ENCODE measurements around the gene CLPSL2. TPM values are rescaled to one million over a fixed set of nuclear protein-coding genes. Genes with fewer than 3 reads are reported as not detected.
A peak's percentile ranks its signal among the peaks of the same experiment; 100 is the strongest.

CLPSL2 gene
- total RNA-seq, 1 donor from 2014 or later, result not detected

GRCh38 chr6:35801148-35801547 lies 24.8 kb downstream of the CLPSL2 start:
- peaks cover 4% of the 10 kb centered on the region for H3K4me1 ChIP-seq (ENCODE audit: insufficient read depth, low read length)
- H3K79me2 ChIP-seq (ENCODE audit: insufficient read depth, low read length), result no peaks in the 10 kb centered on the region
- no peak for DNase-seq (ENCODE audit: low read depth)
- no peaks in the 10 kb centered on the region for H3K9me3 Mint-ChIP-seq (ENCODE audit: unreplicated experiment)
- H3K4me2 ChIP-seq (ENCODE audit: low read length), result no peak overlapping the region
- TF ChIP-seq EZH2 (IDR thresholded peaks at IDR 0.05; ENCODE audit: insufficient read depth, low read length) (no peak), CTCF (IDR thresholded peaks at IDR 0.05; ENCODE audit: insufficient read depth, low read depth, low read length) (no peak)
- H3K36me3 ChIP-seq (ENCODE audit: insufficient read depth, low read length), result no peaks in the 10 kb centered on the region
- no peak overlapping the region for H3K4me3 ChIP-seq (ENCODE audit: insufficient read depth, low read depth, low read length)
- H3K27ac ChIP-seq (ENCODE audit: low read depth, low read length), result no peak overlapping the region
- peaks cover 1% of the 10 kb centered on the region for H3K36me3 Mint-ChIP-seq (ENCODE audit: low read depth, unreplicated experiment)
- peaks cover 27% of the 10 kb centered on the region for H3K27me3 Mint-ChIP-seq (ENCODE audit: low read depth, unreplicated experiment)
- no peak for FAIRE-seq
- H4K20me1 ChIP-seq (ENCODE audit: insufficient read depth, low read length), result no peaks in the 10 kb centered on the region
- no peak overlapping the region for H3K9ac ChIP-seq (ENCODE audit: low read length)
- H3K9me3 ChIP-seq (ENCODE audit: insufficient read depth, low read depth, low read length), result no peaks in the 10 kb centered on the region
- no peak overlapping the region for H2AFZ ChIP-seq (ENCODE audit: low read depth, low read length)
- H3K4me3 Mint-ChIP-seq (ENCODE audit: unreplicated experiment), result no peak overlapping the region
- H3K27ac Mint-ChIP-seq (ENCODE audit: unreplicated experiment), result no peak overlapping the region
- no peaks in the 10 kb centered on the region for H3K4me1 Mint-ChIP-seq (ENCODE audit: low read depth, unreplicated experiment)
- no peaks in the 10 kb centered on the region for H3K27me3 ChIP-seq (ENCODE audit: insufficient read depth, low read length)

- no peaks in the 10 kb centered on the region for H3K4me1 Mint-ChIP-seq (ENCODE audit: low read depth, unreplicated experiment)
- Histone ChIP-seq H3K4me2 (ENCODE audit: low read length) (peak within 1 kb of the TSS; percentile 84), H2AFZ (ENCODE audit: low read depth, low read length) (peak within 1 kb of the TSS; percentile 81), H3K79me2 (ENCODE audit: insufficient read depth, low read length) (no peaks in the 10 kb centered on the region), H3K9me3 (ENCODE audit: insufficient read depth, low read depth, low read length) (no peaks in the 10 kb centered on the region), H3K27me3 (ENCODE audit: insufficient read depth, low read length) (peaks cover 3% of the 10 kb centered on the region), H3K4me1 (ENCODE audit: insufficient read depth, low read length) (peaks cover 4% of the 10 kb centered on the region), H3K4me3 (ENCODE audit: insufficient read depth, low read depth, low read length) (peak within 1 kb of the TSS; percentile 49), H3K36me3 (ENCODE audit: insufficient read depth, low read length) (no peaks in the 10 kb centered on the region), H4K20me1 (ENCODE audit: insufficient read depth, low read length) (no peaks in the 10 kb centered on the region), H3K9ac (ENCODE audit: low read length) (no peak within 1 kb of the TSS), H3K27ac (ENCODE audit: low read depth, low read length) (no peak within 1 kb of the TSS)
- FAIRE-seq (no peak), DNase-seq (ENCODE audit: low read depth) (no peak)
- TF ChIP-seq EZH2 (IDR thresholded peaks at IDR 0.05; ENCODE audit: insufficient read depth, low read length), result no peak
- TF ChIP-seq CTCF (IDR thresholded peaks at IDR 0.05; ENCODE audit: insufficient read depth, low read depth, low read length), result no peak
- no peak within 1 kb of the TSS for H3K27ac Mint-ChIP-seq (ENCODE audit: unreplicated experiment)
- H3K36me3 Mint-ChIP-seq (ENCODE audit: low read depth, unreplicated experiment), result peaks cover 1% of the 10 kb centered on the region
- no peaks in the 10 kb centered on the region for H3K9me3 Mint-ChIP-seq (ENCODE audit: unreplicated experiment)
- peak within 1 kb of the TSS; percentile 76 for H3K4me3 Mint-ChIP-seq (ENCODE audit: unreplicated experiment)
- H3K27me3 Mint-ChIP-seq (ENCODE audit: low read depth, unreplicated experiment), result peaks cover 26% of the 10 kb centered on the region
Measured at GRCh38 chr6:35804996-35805736, 28.8 kb downstream of the CLPSL2 start, which contains the start of gene LHFPL5. LHFPL5 (plus strand) TSS chr6:35805352; CDS start chr6:35805671, 319 bp downstream.

GRCh38 chr6:35808688-35809087 lies 32.3 kb downstream of the CLPSL2 start:
- Mint-ChIP-seq H3K36me3 (ENCODE audit: low read depth, unreplicated experiment) (peaks cover 1% of the 10 kb centered on the region), H3K9me3 (ENCODE audit: unreplicated experiment) (no peaks in the 10 kb centered on the region), H3K27ac (ENCODE audit: unreplicated experiment) (no peak overlapping the region), H3K4me1 (ENCODE audit: low read depth, unreplicated experiment) (peaks cover 8% of the 10 kb centered on the region), H3K4me3 (ENCODE audit: unreplicated experiment) (no peak overlapping the region), H3K27me3 (ENCODE audit: low read depth, unreplicated experiment) (peaks cover 25% of the 10 kb centered on the region)
- Histone ChIP-seq H3K27ac (ENCODE audit: low read depth, low read length) (no peak overlapping the region), H3K4me1 (ENCODE audit: insufficient read depth, low read length) (peaks cover 14% of the 10 kb centered on the region), H3K79me2 (ENCODE audit: insufficient read depth, low read length) (no peaks in the 10 kb centered on the region), H3K27me3 (ENCODE audit: insufficient read depth, low read length) (peaks cover 3% of the 10 kb centered on the region), H4K20me1 (ENCODE audit: insufficient read depth, low read length) (no peaks in the 10 kb centered on the region), H3K9ac (ENCODE audit: low read length) (no peak overlapping the region), H2AFZ (ENCODE audit: low read depth, low read length) (no peak overlapping the region), H3K36me3 (ENCODE audit: insufficient read depth, low read length) (no peaks in the 10 kb centered on the region), H3K4me2 (ENCODE audit: low read length) (no peak overlapping the region), H3K4me3 (ENCODE audit: insufficient read depth, low read depth, low read length) (no peak overlapping the region), H3K9me3 (ENCODE audit: insufficient read depth, low read depth, low read length) (no peaks in the 10 kb centered on the region)
- TF ChIP-seq EZH2 (IDR thresholded peaks at IDR 0.05; ENCODE audit: insufficient read depth, low read length) (no peak), CTCF (IDR thresholded peaks at IDR 0.05; ENCODE audit: insufficient read depth, low read depth, low read length) (no peak)
- DNase-seq (ENCODE audit: low read depth) (no peak), FAIRE-seq (no peak)

All from astrocyte (in vitro differentiated cells and primary cell).